Measurements from ENCODE around the gene LRRC8D. TPM values are rescaled to one million over a fixed set of nuclear protein-coding genes. Genes with fewer than 3 reads are reported as not detected.
"Not testable (repeated sequence)": the region's sequence is repeated elsewhere in the genome, so short reads cannot be mapped to it uniquely, and the experiment has no call there.

LRRC8D gene
- 31.3 and 36.0 TPM in 2 replicates for total RNA-seq

DNA sequence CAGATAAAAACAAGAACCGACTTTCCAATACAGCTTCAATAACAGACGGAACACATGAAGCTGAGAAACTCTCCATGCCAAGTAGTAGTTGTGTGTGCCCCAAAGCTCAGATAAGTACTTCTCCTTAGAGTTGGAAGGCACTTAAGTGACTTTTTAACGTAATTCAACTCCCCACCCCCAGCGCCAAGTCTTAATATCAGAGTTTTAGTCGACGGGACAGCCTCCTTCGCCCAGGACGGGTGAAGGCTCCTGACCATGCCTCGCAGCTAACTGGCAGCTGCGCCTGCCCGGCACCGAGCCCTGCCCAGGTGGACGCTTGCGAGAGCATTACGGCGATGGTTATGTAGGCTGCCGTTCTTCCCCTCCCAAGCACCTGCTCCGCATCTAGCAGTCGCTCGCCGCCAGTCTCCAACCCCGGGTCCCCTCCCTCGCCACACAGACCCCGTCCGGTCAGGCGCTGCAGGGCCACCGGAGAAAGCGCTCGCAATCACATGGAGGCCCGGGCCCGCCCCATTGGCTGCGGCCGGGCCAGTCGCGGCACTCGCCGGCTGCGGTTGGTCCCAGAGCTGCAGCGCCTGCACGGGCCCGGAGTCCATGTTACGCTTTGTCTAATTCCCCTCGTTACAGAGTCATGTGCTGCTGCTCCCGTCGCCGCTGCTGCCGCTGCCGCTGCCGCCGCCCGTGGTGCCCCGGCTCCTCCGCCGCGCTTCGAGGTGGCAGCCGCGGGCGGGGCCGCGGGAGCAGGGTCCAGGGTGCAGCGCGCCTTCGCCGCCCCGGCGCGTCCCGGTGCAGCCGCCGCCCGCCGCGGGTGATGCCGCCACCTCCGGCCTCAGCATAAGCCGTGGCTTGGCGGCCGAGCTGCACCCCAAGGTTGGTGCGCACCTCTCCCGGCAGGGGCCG lies at the start of gene LRRC8D:
Gene LRRC8D (plus strand): TSS at position 611 of the 900 bp plus-strand sequence. CDS start 112,037 bp downstream, outside the sequence.
- DNase-seq (peak; percentile 67), ATAC-seq (ENCODE audit: low read depth) (peak; percentile 66)
- intact Hi-C loops (cut with micrococcal nuclease), result loop anchor here (1.0 to 2.0 kb wide), 8 partner anchors 9 to 296 kb away; partner anchors contain the start of genes LRRC8B, LRRC8C and ZNF326
- no peaks in the 10 kb centered on the region for H3K27me3 Mint-ChIP-seq
- H3K4me1 Mint-ChIP-seq, result peaks cover 48% of the 10 kb centered on the region
- ChIA-PET POLR2A (interaction anchor here (1.0 to 4.0 kb wide), 11 partner anchors 9 to 209 kb away, joined by 3 to 81 read pairs (median 9); partner anchors contain the start of gene ZNF326), CTCF (interaction anchor here (0.9 to 2.9 kb wide), 4 partner anchors 17 to 170 kb away, joined by 3 to 14 read pairs (median 8); no protein-coding TSS in a partner anchor)
- peak within 1 kb of the TSS; percentile 96 for H3K27ac Mint-ChIP-seq
- peaks cover 10% of the 10 kb centered on the region for H3K36me3 Mint-ChIP-seq (ENCODE audit: low read depth)
- no peaks in the 10 kb centered on the region for H3K9me3 Mint-ChIP-seq
- H3K4me3 Mint-ChIP-seq, result peak within 1 kb of the TSS; percentile 95
- TF ChIP-seq, protein P1, sequence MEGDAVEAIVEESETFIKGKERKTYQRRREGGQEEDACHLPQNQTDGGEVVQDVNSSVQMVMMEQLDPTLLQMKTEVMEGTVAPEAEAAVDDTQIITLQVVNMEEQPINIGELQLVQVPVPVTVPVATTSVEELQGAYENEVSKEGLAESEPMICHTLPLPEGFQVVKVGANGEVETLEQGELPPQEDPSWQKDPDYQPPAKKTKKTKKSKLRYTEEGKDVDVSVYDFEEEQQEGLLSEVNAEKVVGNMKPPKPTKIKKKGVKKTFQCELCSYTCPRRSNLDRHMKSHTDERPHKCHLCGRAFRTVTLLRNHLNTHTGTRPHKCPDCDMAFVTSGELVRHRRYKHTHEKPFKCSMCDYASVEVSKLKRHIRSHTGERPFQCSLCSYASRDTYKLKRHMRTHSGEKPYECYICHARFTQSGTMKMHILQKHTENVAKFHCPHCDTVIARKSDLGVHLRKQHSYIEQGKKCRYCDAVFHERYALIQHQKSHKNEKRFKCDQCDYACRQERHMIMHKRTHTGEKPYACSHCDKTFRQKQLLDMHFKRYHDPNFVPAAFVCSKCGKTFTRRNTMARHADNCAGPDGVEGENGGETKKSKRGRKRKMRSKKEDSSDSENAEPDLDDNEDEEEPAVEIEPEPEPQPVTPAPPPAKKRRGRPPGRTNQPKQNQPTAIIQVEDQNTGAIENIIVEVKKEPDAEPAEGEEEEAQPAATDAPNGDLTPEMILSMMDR (IDR thresholded peaks at IDR 0.05), result no peak

DNA sequence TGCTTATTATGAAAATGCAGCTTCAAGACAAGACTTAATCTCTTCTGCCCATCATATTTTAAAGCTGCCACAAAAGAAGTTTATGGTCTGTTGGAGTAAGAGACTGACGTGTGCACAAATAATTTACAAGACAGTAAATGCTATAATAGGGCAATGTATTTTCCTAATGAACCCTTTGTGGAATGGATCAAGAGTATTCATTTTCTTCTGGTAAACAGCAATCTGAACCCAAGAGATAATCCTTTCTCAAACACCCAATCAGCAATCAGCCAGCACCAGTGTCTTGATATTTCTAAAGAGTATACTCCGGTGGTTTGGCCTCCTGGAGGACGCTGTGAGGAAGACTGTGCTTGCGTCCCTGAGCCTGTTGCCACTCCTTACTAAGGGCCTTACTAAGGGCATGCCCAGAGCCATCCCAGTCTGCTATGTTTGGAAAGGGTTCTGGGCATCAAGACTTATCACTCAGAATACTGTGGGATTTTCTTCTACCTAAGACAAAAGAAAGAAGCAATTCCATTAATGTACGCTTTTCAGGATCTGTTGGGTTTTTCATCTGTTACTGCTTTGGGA lies 48.8 kb upstream of the LRRC8D start:
- no peaks in the 10 kb centered on the region for H3K4me1 Mint-ChIP-seq
- ChIA-PET CTCF (interaction anchor here (1.2 kb wide), 1 partner anchor 9 kb away, joined by 3 read pairs; no protein-coding TSS in a partner anchor), POLR2A (no interaction called here)
- peaks cover 1% of the 10 kb centered on the region for H3K27me3 Mint-ChIP-seq
- intact Hi-C loops (cut with micrococcal nuclease), result no loop called here
- no peak overlapping the region for H3K27ac Mint-ChIP-seq
- DNase-seq, result no peak
- no peaks in the 10 kb centered on the region for H3K9me3 Mint-ChIP-seq
- no peak for ATAC-seq (ENCODE audit: low read depth)
- H3K36me3 Mint-ChIP-seq (ENCODE audit: low read depth), result no peaks in the 10 kb centered on the region
- TF ChIP-seq, protein P1 (IDR thresholded peaks at IDR 0.05), result no peak
- H3K4me3 Mint-ChIP-seq, result no peak overlapping the region

DNA sequence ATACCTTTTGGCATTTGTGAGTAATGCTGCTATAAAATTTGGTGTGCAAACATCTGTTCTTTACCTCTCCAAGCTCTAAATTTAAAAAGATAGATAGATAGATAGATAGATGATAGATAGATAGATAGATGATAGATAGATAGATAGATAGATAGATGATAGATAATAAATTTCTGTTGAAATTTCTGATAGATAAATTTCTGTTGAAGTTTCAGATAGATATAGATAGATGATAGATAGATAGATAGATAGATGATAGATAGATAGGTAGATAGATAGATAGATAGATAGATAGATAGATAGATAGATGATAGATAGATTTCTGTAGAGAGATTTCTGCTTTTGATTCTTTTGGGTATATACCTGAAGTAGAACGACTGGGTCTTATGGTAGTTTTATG lies 44.7 kb upstream of the LRRC8D start:
- ATAC-seq (ENCODE audit: low read depth); CTCF ChIA-PET; H3K27me3 Mint-ChIP-seq; DNase-seq; H3K4me1 Mint-ChIP-seq; intact Hi-C loops (cut with micrococcal nuclease); H3K36me3 Mint-ChIP-seq (ENCODE audit: low read depth); POLR2A ChIA-PET; H3K4me3 Mint-ChIP-seq; H3K27ac Mint-ChIP-seq; H3K9me3 Mint-ChIP-seq: not testable (repeated sequence)

DNA sequence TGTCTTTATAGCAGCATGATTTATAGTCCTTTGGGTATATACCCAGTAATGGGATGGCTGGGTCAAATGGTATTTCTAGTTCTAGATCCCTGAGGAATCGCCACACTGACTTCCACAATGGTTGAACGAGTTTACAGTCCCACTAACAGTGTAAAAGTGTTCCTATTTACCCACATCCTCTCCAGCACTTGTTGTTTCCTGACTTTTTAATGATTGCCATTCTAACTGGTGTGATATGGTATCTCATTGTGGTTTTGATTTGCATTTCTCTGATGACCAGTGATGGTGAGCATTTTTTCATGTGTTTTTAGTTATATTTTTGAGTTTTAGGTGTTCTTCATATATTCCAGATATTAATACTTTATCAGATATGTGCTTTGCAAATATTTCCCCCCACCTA lies 43.6 kb upstream of the LRRC8D start:
- ATAC-seq (ENCODE audit: low read depth); H3K4me1 Mint-ChIP-seq; H3K9me3 Mint-ChIP-seq; H3K27me3 Mint-ChIP-seq; H3K36me3 Mint-ChIP-seq (ENCODE audit: low read depth); H3K27ac Mint-ChIP-seq; DNase-seq; intact Hi-C loops (cut with micrococcal nuclease); H3K4me3 Mint-ChIP-seq; CTCF ChIA-PET: not testable (repeated sequence)
- POLR2A ChIA-PET, result interaction anchor here (0.5 kb wide), 1 partner anchor 100 kb away, joined by 4 read pairs; no protein-coding TSS in a partner anchor

DNA sequence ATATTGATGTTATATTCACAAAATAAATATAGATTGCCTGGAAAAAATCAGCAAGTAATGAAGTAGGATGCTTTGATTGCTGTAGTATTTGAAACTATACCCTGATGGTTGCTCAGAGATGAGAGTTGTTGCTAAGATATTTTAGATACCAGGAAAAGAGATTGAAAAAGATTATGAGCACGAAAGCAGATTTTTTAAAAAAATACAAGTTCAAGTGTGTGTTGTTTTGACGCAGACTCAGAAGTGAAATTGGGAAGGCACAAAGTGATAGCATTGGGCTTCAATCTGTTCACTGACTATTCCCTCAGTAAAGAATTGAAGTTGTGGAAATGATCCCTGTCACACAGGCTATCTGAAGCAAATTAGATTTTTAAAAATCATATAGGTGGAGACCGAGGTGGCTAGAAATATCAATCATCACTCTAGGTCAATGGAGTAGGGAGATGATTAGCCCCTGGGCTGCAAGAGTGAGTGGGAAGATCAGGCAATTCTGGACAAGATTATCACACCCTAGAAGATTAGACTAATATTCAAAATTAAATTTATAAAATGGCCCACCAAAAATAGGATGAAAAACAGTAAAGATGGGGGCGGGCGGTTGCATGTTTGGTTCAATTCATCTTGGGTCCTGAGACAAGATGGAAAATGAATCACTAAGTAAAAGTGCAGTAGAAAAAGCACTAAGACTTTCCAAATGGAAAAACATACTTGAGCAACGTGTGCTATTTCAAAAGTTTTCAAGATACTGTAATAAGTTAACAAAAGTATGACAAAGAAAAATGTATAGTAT lies 41.5 kb upstream of the LRRC8D start:
- no peak for ATAC-seq (ENCODE audit: low read depth)
- Mint-ChIP-seq H3K36me3 (ENCODE audit: low read depth) (no peaks in the 10 kb centered on the region), H3K9me3 (no peaks in the 10 kb centered on the region), H3K4me1 (peaks cover 6% of the 10 kb centered on the region), H3K4me3 (no peak overlapping the region), H3K27me3 (peaks cover 3% of the 10 kb centered on the region), H3K27ac (no peak overlapping the region)
- TF ChIP-seq, protein P1 (IDR thresholded peaks at IDR 0.05), result no peak
- POLR2A ChIA-PET, result no interaction called here
- intact Hi-C loops (cut with micrococcal nuclease), result no loop called here
- CTCF ChIA-PET, result no interaction called here
- DNase-seq, result no peak

Measured in activated B cell treated with CpG ODN at 0.5 μM for 24 hours (primary cell).